GM12878 (cell line): ENCODE measurements around the gene KLF7. TPM values are rescaled to one million over a fixed set of nuclear protein-coding genes. Genes with fewer than 3 reads are reported as not detected.

ENCODE experiments used
- ATF2 ChIP-seq: IDR thresholded peaks from 2 replicates; pipeline ENCODE4 v1.6.1; 2012; ENCODE audit warnings: low read length, inconsistent platforms
- BCL11A ChIP-seq: IDR thresholded peaks from 2 replicates; pipeline ENCODE4 v1.6.1; 2011; ENCODE audit warnings: low read depth, low read length
- CHD2 ChIP-seq: IDR thresholded peaks from 2 replicates; pipeline ENCODE4 v1.6.1; 2011; ENCODE audit warnings: low read depth, low read length, improper control_type of control experiment, borderline replicate concordance
- CREB1 ChIP-seq: IDR thresholded peaks from 2 replicates; pipeline ENCODE4 v1.6.1; 2012; ENCODE audit warnings: low read depth, mild to moderate bottlenecking, inconsistent platforms
- CREM ChIP-seq: IDR thresholded peaks from 2 replicates; pipeline ENCODE4 v1.6.1; 2014; ENCODE audit warnings: antibody characterized with exemption, low read depth
- DPF2 ChIP-seq: fragments of 450-650 bp; IDR thresholded peaks from 2 replicates; pipeline ENCODE4 v1.6.1; 2017; ENCODE audit warnings: mild to moderate bottlenecking
- EZH2 ChIP-seq: IDR thresholded peaks from 2 replicates; pipeline ENCODE4 v1.6.1; 2012; ENCODE audit warnings: low read depth, mild to moderate bottlenecking, control low read depth, inconsistent platforms, low read length, borderline replicate concordance; ENCODE audit not compliant: control insufficient read depth
- FOS ChIP-seq: IDR thresholded peaks from 3 replicates; pipeline ENCODE4 v1.6.1; 2011; ENCODE audit warnings: borderline replicate concordance; ENCODE audit not compliant: insufficient read length; ENCODE audit errors: extremely low read depth
- FOXM1 ChIP-seq: IDR thresholded peaks from 2 replicates; pipeline ENCODE4 v1.6.1; 2012; ENCODE audit warnings: low read depth, mild to moderate bottlenecking, inconsistent platforms, low read length, moderate library complexity
- HDGF ChIP-seq: fragments of 450-650 bp; IDR thresholded peaks from 2 replicates; pipeline ENCODE4 v1.6.1; 2016; ENCODE audit warnings: antibody characterized with exemption
- JUNB ChIP-seq: IDR thresholded peaks from 2 replicates; pipeline ENCODE4 v1.6.1; 2016; ENCODE audit warnings: antibody characterized with exemption, mild to moderate bottlenecking
- JUND ChIP-seq: IDR thresholded peaks from 2 replicates; pipeline ENCODE4 v1.6.1; 2012; ENCODE audit warnings: low read depth, mild to moderate bottlenecking, low read length, improper control_type of control experiment, moderate library complexity
- MAX ChIP-seq: IDR thresholded peaks from 2 replicates; pipeline ENCODE4 v1.6.1; 2012; ENCODE audit warnings: low read depth, low read length, improper control_type of control experiment
- MEF2A ChIP-seq: IDR thresholded peaks from 2 replicates; pipeline ENCODE4 v1.6.1; 2011; ENCODE audit warnings: low read depth, mild to moderate bottlenecking, low read length, moderate library complexity; ENCODE audit not compliant: insufficient read depth
- MYC ChIP-seq: IDR thresholded peaks from 2 replicates; pipeline ENCODE4 v1.6.1; 2011; ENCODE audit warnings: mild to moderate bottlenecking, low read length, moderate library complexity, inconsistent platforms; ENCODE audit not compliant: insufficient read depth, insufficient replicate concordance, insufficient read length, severe bottlenecking
- NFYB ChIP-seq: IDR thresholded peaks from 2 replicates; pipeline ENCODE4 v1.6.1; 2011; ENCODE audit warnings: low read depth, mild to moderate bottlenecking, low read length, improper control_type of control experiment, moderate library complexity; ENCODE audit not compliant: insufficient read depth
- NRF1 ChIP-seq: conservative IDR thresholded peaks from 2 replicates; pipeline ENCODE4 v1.6.1; 2011; ENCODE audit warnings: mild to moderate bottlenecking, low read depth, low read length, improper control_type of control experiment
- PKNOX1 ChIP-seq: fragments of 450-650 bp; IDR thresholded peaks from 2 replicates; pipeline ENCODE4 v1.6.1; 2016; ENCODE audit warnings: mild to moderate bottlenecking
- POLR2AphosphoS5 ChIP-seq: IDR thresholded peaks from 2 replicates; pipeline ENCODE4 v1.6.1; 2011; ENCODE audit warnings: mild to moderate bottlenecking, low read length, inconsistent platforms
- RAD51 ChIP-seq: fragments of 450-650 bp; IDR thresholded peaks from 2 replicates; pipeline ENCODE4 v1.6.1; 2016; ENCODE audit warnings: moderate library complexity, mild to moderate bottlenecking, inconsistent platforms
- RFX5 ChIP-seq: IDR thresholded peaks from 2 replicates; pipeline ENCODE4 v1.6.1; 2011; ENCODE audit warnings: low read depth, low read length, improper control_type of control experiment
- STAT1 ChIP-seq: fragments of 450-650 bp; conservative IDR thresholded peaks from 2 replicates; pipeline ENCODE4 v1.6.1; 2014; ENCODE audit warnings: antibody characterized with exemption, mild to moderate bottlenecking
- SUZ12 ChIP-seq: fragments of 200-600 bp; sonication (generic); IDR thresholded peaks from one replicate; pipeline ENCODE4 v1.6.1; 2018; ENCODE audit warnings: antibody characterized with exemption, mild to moderate bottlenecking; ENCODE audit not compliant: unreplicated experiment
- TBL1XR1 ChIP-seq: IDR thresholded peaks from 2 replicates; pipeline ENCODE4 v1.6.1; 2012; ENCODE audit warnings: low read depth, low read length, improper control_type of control experiment
- YY1 ChIP-seq: IDR thresholded peaks from 2 replicates; pipeline ENCODE4 v1.6.1; 2011; ENCODE audit warnings: low read depth, mild to moderate bottlenecking, low read length
- ZNF622 ChIP-seq: fragments of 450-650 bp; IDR thresholded peaks from 2 replicates; pipeline ENCODE4 v1.6.1; 2017; ENCODE audit warnings: mild to moderate bottlenecking, inconsistent platforms
- polyA plus RNA-seq, 11 experiments: library from polyadenylated mRNA; depleted of rRNA in 4 of 11; unstranded in 6 of 11; stranded (reverse) in 5 of 11; fragments of >200 nt; fragmentation: Nextera tagmentation in 4 of 11; fragmentation: Illumina TruSeq in 1 of 11; extraction: Ambion mirVana in 4 of 11; extraction: Trizol in 1 of 11; gene quantifications; 1 replicate in 1 of 11; 2 replicates in 10 of 11; pipeline versions ENCODE4 v1.2.1 to v1.2.3, GENCODE V29; 2011 to 2016; ENCODE audit warnings: inconsistent platforms in 2 of 11, missing spikeins in 2 of 11, low read depth in 1 of 11
- total RNA-seq, 4 experiments: library from RNA; depleted of rRNA in 3 of 4; stranded (reverse); fragments of >200 nt in 3 of 4; fragmentation: Illumina TruSeq in 1 of 4; extraction: Trizol in 1 of 4; gene quantifications; 2 replicates each; pipeline versions ENCODE4 v1.2.1 to v1.2.3, GENCODE V29; 2013 to 2021
- TF ChIP-seq, protein P1 (sequence below): IDR thresholded peaks from 2 replicates; pipeline ENCODE4 v1.6.1; 2011; ENCODE audit warnings: mild to moderate bottlenecking, low read depth, low read length, moderate library complexity; ENCODE audit not compliant: insufficient replicate concordance
- TF ChIP-seq, protein P2 (sequence below): fragments of 450-650 bp; IDR thresholded peaks from 2 replicates; pipeline ENCODE4 v1.6.1; 2018; ENCODE audit warnings: borderline replicate concordance, mild to moderate bottlenecking; ENCODE audit not compliant: partially characterized antibody

The KLF7 gene
- total and polyA plus RNA-seq, 10 of the 15 experiments (the other 5 are each of a cell fraction or from before 2014, with no cell fraction given): 2.4 to 24.8 (median 8.5) TPM

DNA sequence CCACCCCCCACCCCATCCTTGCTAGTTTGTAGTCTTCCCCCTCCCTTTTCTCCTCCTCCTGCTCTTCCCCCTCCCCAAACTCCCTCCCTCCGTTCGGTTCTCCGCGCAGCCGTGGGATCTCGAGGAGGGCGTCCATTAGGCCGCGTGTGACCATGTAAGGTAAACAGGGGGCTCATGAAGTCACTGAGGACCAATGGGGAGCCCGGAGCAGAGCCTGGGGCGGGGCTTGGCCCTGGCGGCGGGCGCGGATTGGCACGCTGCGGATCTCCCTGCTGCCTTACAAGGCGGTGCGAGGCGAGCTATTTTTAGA lies 246 bp upstream of the KLF7 start (continued):
- TF ChIP-seq, protein P1, sequence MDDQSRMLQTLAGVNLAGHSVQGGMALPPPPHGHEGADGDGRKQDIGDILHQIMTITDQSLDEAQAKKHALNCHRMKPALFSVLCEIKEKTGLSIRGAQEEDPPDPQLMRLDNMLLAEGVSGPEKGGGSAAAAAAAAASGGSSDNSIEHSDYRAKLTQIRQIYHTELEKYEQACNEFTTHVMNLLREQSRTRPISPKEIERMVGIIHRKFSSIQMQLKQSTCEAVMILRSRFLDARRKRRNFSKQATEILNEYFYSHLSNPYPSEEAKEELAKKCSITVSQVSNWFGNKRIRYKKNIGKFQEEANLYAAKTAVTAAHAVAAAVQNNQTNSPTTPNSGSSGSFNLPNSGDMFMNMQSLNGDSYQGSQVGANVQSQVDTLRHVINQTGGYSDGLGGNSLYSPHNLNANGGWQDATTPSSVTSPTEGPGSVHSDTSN: no peak
- TF ChIP-seq YY1 (peak; percentile 74), RFX5 (peak; percentile 67; the same call in 1 of the 2 replicates), STAT1 (no peak), POLR2AphosphoS5 (no peak), JUNB (no peak), HDGF (peak; percentile 73; the same call in 1 of the 2 replicates), PKNOX1 (peak; percentile 86), FOS (peak; percentile 55), CREB1 (peak; percentile 58), RAD51 (no peak), ZNF622 (no peak), ATF2 (peak; percentile 87), NFYB (peak; percentile 87), FOXM1 (no peak), MAX (no peak; the same call in 1 of the 2 replicates), NRF1 (peak; percentile 59), BCL11A (no peak), MEF2A (peak; percentile 96; the same call in 1 of the 2 replicates), TBL1XR1 (no peak), MYC (no peak), SUZ12 (no peak), DPF2 (no peak), EZH2 (no peak), CHD2 (peak; percentile 76), JUND (peak; percentile 40; the same call in 1 of the 2 replicates), CREM (peak; percentile 32; the same call in 1 of the 2 replicates)
- TF ChIP-seq, protein P2, sequence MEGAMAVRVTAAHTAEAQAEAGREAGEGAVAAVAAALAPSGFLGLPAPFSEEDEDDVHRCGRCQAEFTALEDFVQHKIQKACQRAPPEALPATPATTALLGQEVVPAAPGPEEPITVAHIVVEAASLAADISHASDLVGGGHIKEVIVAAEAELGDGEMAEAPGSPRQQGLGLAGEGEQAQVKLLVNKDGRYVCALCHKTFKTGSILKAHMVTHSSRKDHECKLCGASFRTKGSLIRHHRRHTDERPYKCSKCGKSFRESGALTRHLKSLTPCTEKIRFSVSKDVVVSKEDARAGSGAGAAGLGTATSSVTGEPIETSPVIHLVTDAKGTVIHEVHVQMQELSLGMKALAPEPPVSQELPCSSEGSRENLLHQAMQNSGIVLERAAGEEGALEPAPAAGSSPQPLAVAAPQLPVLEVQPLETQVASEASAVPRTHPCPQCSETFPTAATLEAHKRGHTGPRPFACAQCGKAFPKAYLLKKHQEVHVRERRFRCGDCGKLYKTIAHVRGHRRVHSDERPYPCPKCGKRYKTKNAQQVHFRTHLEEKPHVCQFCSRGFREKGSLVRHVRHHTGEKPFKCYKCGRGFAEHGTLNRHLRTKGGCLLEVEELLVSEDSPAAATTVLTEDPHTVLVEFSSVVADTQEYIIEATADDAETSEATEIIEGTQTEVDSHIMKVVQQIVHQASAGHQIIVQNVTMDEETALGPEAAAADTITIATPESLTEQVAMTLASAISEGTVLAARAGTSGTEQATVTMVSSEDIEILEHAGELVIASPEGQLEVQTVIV: no peak
